SU-DHL-6 (cell line): ENCODE results near the gene GRIA1.

Experiments used
- H2AFZ ChIP-seq: fragments of 200-600 bp; sonication (generic); 2 replicates; pipeline ENCODE4 v1.6.1; 2014; ENCODE audit warnings: low read depth, mild to moderate bottlenecking, moderate library complexity, mixed read lengths, antibody characterized with exemption, low read length; ENCODE audit not compliant: severe bottlenecking
- H3F3A ChIP-seq: fragments of 200-600 bp; shearing (Covaris generic); 2 replicates; pipeline ENCODE4 v1.6.0; 2016; ENCODE audit warnings: antibody characterized with exemption, mild to moderate bottlenecking; ENCODE audit not compliant: insufficient read depth
- H3K27ac ChIP-seq: fragments of 200-600 bp; sonication (generic); 2 replicates; pipeline ENCODE4 v1.5.1; 2016; ENCODE audit warnings: low read depth, mild to moderate bottlenecking, low read length, moderate library complexity, mixed read lengths
- H3K27me3 ChIP-seq: fragments of 200-600 bp; sonication (generic), shearing (Covaris generic); 2 replicates; pipeline ENCODE4 v1.6.0; 2014; ENCODE audit warnings: mild to moderate bottlenecking, low read length
- H3K36me3 ChIP-seq: fragments of 200-600 bp; sonication (generic); 2 replicates; pipeline ENCODE4 v1.6.1; 2014; ENCODE audit warnings: mild to moderate bottlenecking, low read length, mixed read lengths
- H3K4me2 ChIP-seq: fragments of 300-600, 200-600 bp; shearing (Covaris generic), sonication (generic); 2 replicates; pipeline ENCODE4 v1.6.0; 2014; ENCODE audit warnings: low read length, low read depth, mild to moderate bottlenecking; ENCODE audit not compliant: poor library complexity, severe bottlenecking
- H3K4me3 ChIP-seq: fragments of 200-600 bp; sonication (generic); 2 replicates; pipeline ENCODE4 v1.5.1; 2014; ENCODE audit warnings: antibody characterized with exemption, low read length, mild to moderate bottlenecking, mixed read lengths; ENCODE audit not compliant: insufficient read depth, poor library complexity, severe bottlenecking
- H3K79me2 ChIP-seq: fragments of 200-600 bp; sonication (generic); 2 replicates; pipeline ENCODE4 v1.6.1; 2014; ENCODE audit warnings: mild to moderate bottlenecking, low read length, moderate library complexity; ENCODE audit not compliant: insufficient read depth
- H3K9ac ChIP-seq: fragments of 200-600 bp; sonication (generic); 2 replicates; pipeline ENCODE4 v1.7.0; 2014; ENCODE audit warnings: mild to moderate bottlenecking, low read length
- H3K9me2 ChIP-seq: fragments of 200-600 bp; sonication (generic); replicated peaks from 2 replicates; pipeline ENCODE4 v1.6.1; 2014; ENCODE audit warnings: low read length; ENCODE audit not compliant: insufficient read depth
- H3K9me3 ChIP-seq: fragments of 200-600 bp; sonication (generic); 2 replicates; pipeline ENCODE4 v1.6.1; 2014; ENCODE audit warnings: low read length, mixed read lengths; ENCODE audit not compliant: insufficient read depth
- H4K20me1 ChIP-seq: fragments of 200-600 bp; sonication (generic); 2 replicates; pipeline ENCODE4 v1.6.1; 2014; ENCODE audit warnings: low read depth, mild to moderate bottlenecking, antibody characterized with exemption, low read length, moderate library complexity, mixed read lengths
- CTCF ChIP-seq: fragments of 200-600 bp; sonication (generic); IDR thresholded peaks from one replicate; pipeline ENCODE4 v1.5.1; 2017; ENCODE audit warnings: antibody characterized with exemption, mild to moderate bottlenecking, low read length, moderate library complexity; ENCODE audit not compliant: insufficient read depth, poor library complexity, severe bottlenecking
- EZH2phosphoT487 ChIP-seq: fragments of 200-600 bp; sonication (generic), shearing (Covaris generic); conservative IDR thresholded peaks from 2 replicates; pipeline ENCODE4 v1.6.1; 2018; ENCODE audit warnings: mild to moderate bottlenecking, antibody characterized with exemption, low read length, moderate library complexity, mixed read lengths

Gene GRIA1

GRCh38 chr5:153655201-153655510 is 164.7 kb downstream of the GRIA1 start:
- Histone ChIP-seq H3K4me3 (no peak overlapping the region), H3K9me2 (no peaks in the 10 kb centered on the region), H3F3A (no peaks in the 10 kb centered on the region), H3K27me3 (no peaks in the 10 kb centered on the region), H3K27ac (no peak overlapping the region), H3K36me3 (no peaks in the 10 kb centered on the region), H2AFZ (no peak overlapping the region), H4K20me1 (no peaks in the 10 kb centered on the region), H3K4me2 (no peak overlapping the region), H3K79me2 (no peaks in the 10 kb centered on the region), H3K9me3 (no peaks in the 10 kb centered on the region), H3K9ac (no peak overlapping the region)
- TF ChIP-seq CTCF (no peak), EZH2phosphoT487 (no peak)

- no peak for TF ChIP-seq EZH2phosphoT487
- TF ChIP-seq CTCF = no peak
- H3K9me3 ChIP-seq = no peaks in the 10 kb centered on the region
Measured at GRCh38 chr5:153658149-153658548, 167.7 kb downstream of the GRIA1 start.

DNA sequence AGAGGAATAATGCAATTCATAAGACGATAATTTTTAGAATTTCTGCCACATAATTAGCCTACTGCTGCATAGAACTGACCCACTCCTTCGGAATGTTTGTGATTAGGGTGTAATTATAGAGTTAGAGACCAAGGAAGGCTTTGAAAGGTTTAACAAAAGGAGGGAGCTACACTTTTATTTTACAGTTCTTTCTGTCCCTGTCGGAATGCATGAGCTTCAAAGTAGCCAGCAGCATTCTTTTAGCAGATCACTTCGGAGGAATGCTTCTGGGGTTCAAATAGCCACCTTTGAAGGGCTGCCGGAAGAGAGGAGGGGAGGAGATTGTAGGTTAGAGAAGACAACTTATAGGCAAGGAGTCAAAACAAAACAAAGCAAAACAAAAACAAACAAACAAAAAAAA is 168.1 kb downstream of the GRIA1 start:
- Histone ChIP-seq H3K36me3 (no peaks in the 10 kb centered on the region), H3K4me3 (no peak overlapping the region), H3K79me2 (no peaks in the 10 kb centered on the region), H3K4me2 (no peak overlapping the region), H3F3A (no peaks in the 10 kb centered on the region), H3K27ac (no peak overlapping the region), H3K9me3 (no peaks in the 10 kb centered on the region), H3K9me2 (no peaks in the 10 kb centered on the region), H3K9ac (no peak overlapping the region), H4K20me1 (no peaks in the 10 kb centered on the region), H3K27me3 (no peaks in the 10 kb centered on the region), H2AFZ (no peak overlapping the region)
- no peak for TF ChIP-seq EZH2phosphoT487
- no peak for TF ChIP-seq CTCF

More at GRCh38 chr5:153658149-153658548, 167.7 kb downstream of the GRIA1 start:
- no peaks in the 10 kb centered on the region for H3K9me2 ChIP-seq
- no peak overlapping the region for H3K4me2 ChIP-seq
- no peaks in the 10 kb centered on the region for H3F3A ChIP-seq
- H3K36me3 ChIP-seq = no peaks in the 10 kb centered on the region
- no peak overlapping the region for H3K27ac ChIP-seq
- H2AFZ ChIP-seq = no peak overlapping the region
- no peaks in the 10 kb centered on the region for H3K27me3 ChIP-seq
- H3K9ac ChIP-seq = no peak overlapping the region
- H3K79me2 ChIP-seq = no peaks in the 10 kb centered on the region
- H3K4me3 ChIP-seq = no peak overlapping the region
- H4K20me1 ChIP-seq = no peaks in the 10 kb centered on the region
